ENCODE measurements around the gene LRRC41.

- TF ChIP-seq, protein P1, sequence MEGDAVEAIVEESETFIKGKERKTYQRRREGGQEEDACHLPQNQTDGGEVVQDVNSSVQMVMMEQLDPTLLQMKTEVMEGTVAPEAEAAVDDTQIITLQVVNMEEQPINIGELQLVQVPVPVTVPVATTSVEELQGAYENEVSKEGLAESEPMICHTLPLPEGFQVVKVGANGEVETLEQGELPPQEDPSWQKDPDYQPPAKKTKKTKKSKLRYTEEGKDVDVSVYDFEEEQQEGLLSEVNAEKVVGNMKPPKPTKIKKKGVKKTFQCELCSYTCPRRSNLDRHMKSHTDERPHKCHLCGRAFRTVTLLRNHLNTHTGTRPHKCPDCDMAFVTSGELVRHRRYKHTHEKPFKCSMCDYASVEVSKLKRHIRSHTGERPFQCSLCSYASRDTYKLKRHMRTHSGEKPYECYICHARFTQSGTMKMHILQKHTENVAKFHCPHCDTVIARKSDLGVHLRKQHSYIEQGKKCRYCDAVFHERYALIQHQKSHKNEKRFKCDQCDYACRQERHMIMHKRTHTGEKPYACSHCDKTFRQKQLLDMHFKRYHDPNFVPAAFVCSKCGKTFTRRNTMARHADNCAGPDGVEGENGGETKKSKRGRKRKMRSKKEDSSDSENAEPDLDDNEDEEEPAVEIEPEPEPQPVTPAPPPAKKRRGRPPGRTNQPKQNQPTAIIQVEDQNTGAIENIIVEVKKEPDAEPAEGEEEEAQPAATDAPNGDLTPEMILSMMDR (IDR thresholded peaks at IDR 0.05; ENCODE audit: low read length) = no peak
- TF ChIP-seq EZH2 (optimal IDR thresholded peaks at IDR 0.05; ENCODE audit: low read depth, low read length) = no peak
Observed at GRCh38 chr1:46289976-46290375, 13.4 kb downstream of the LRRC41 start.
